ENCODE measurements around the gene FBXL7. TPM values are rescaled to one million over a fixed set of nuclear protein-coding genes. Genes with fewer than 3 reads are reported as not detected.

The FBXL7 gene
- total RNA-seq, 1 experiment from 2014 or later, result not detected

DNA sequence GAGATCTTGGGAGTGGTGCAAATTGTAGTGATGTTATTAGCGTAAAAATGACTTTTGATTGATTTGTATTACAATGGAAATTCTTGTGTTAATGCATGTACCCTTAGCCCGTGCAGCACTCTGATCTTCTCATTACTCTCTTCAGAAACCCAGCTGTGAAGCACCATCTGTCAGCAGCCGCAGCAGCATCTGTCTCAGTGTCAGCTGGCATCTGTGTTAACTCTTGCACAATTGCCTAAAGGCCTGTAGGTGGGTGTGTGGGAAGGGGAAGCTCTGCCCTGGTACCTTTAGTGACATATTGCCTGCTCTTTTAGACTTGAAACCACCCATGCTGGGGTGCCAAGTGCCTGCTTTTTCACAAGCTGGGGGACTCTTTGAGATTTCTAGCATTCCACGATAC is 101.3 kb downstream of the FBXL7 start:
- no peak for DNase-seq (ENCODE audit: unreplicated experiment)
- ChIA-PET POLR2A (no interaction called here), CTCF (no interaction called here)
- TF ChIP-seq, protein P1, sequence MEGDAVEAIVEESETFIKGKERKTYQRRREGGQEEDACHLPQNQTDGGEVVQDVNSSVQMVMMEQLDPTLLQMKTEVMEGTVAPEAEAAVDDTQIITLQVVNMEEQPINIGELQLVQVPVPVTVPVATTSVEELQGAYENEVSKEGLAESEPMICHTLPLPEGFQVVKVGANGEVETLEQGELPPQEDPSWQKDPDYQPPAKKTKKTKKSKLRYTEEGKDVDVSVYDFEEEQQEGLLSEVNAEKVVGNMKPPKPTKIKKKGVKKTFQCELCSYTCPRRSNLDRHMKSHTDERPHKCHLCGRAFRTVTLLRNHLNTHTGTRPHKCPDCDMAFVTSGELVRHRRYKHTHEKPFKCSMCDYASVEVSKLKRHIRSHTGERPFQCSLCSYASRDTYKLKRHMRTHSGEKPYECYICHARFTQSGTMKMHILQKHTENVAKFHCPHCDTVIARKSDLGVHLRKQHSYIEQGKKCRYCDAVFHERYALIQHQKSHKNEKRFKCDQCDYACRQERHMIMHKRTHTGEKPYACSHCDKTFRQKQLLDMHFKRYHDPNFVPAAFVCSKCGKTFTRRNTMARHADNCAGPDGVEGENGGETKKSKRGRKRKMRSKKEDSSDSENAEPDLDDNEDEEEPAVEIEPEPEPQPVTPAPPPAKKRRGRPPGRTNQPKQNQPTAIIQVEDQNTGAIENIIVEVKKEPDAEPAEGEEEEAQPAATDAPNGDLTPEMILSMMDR (IDR thresholded peaks at IDR 0.05; ENCODE audit: unreplicated experiment), result no peak
- Mint-ChIP-seq H3K9me3 (ENCODE audit: unreplicated experiment) (no peaks in the 10 kb centered on the region), H3K4me3 (ENCODE audit: unreplicated experiment) (no peak overlapping the region), H3K27me3 (ENCODE audit: insufficient read depth, unreplicated experiment) (no peaks in the 10 kb centered on the region), H3K27ac (ENCODE audit: low read depth, unreplicated experiment) (no peak overlapping the region), H3K36me3 (ENCODE audit: insufficient read depth, unreplicated experiment) (peaks cover 6% of the 10 kb centered on the region), H3K4me1 (ENCODE audit: insufficient read depth, unreplicated experiment) (no peaks in the 10 kb centered on the region)
- no TSS peak for BruUV-seq (replicated peaks)
- intact Hi-C loops (cut with micrococcal nuclease), result no loop called here

GRCh38 chr5:15601853-15602252 is 101.9 kb downstream of the FBXL7 start:
- peaks cover 6% of the 10 kb centered on the region for H3K36me3 Mint-ChIP-seq (ENCODE audit: insufficient read depth, unreplicated experiment)
- no TSS peak for BruUV-seq (replicated peaks)

DNA sequence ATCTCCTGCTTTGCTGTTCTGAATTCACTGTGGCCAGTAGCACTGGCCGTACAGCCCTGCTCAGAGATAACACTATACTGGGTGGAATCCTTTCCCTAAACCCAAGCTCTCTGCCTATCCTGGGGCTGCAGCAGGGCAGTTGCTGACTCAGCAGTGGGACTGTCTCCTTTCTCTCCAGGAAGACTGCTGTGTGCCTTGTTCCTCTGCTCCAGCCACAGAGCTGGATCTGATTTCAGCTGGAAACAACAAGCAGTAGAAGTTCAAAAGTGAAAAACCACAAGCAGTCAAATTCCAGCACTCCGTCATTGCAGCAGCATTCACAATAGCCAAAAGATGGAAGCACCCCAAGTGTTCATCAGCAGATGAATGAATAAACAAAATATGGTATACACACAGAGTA is 105.0 kb downstream of the FBXL7 start:
- ChIA-PET POLR2A (no interaction called here), CTCF (interaction anchor here (0.6 kb wide), 1 partner anchor 55 kb away, joined by 3 read pairs; no protein-coding TSS in a partner anchor)
- BruUV-seq (replicated peaks), result no TSS peak
- H3K27ac Mint-ChIP-seq (ENCODE audit: low read depth, unreplicated experiment), result no peak overlapping the region
- peaks cover 6% of the 10 kb centered on the region for H3K36me3 Mint-ChIP-seq (ENCODE audit: insufficient read depth, unreplicated experiment)
- no peaks in the 10 kb centered on the region for H3K4me1 Mint-ChIP-seq (ENCODE audit: insufficient read depth, unreplicated experiment)
- DNase-seq (ENCODE audit: unreplicated experiment), result no peak
- H3K27me3 Mint-ChIP-seq (ENCODE audit: insufficient read depth, unreplicated experiment), result no peaks in the 10 kb centered on the region
- H3K9me3 Mint-ChIP-seq (ENCODE audit: unreplicated experiment), result no peaks in the 10 kb centered on the region
- H3K4me3 Mint-ChIP-seq (ENCODE audit: unreplicated experiment), result no peak overlapping the region
- intact Hi-C loops (cut with micrococcal nuclease), result no loop called here
- TF ChIP-seq, protein P1 (IDR thresholded peaks at IDR 0.05; ENCODE audit: unreplicated experiment), result no peak

More at GRCh38 chr5:15601853-15602252, 101.9 kb downstream of the FBXL7 start:
- Mint-ChIP-seq H3K27me3 (ENCODE audit: insufficient read depth, unreplicated experiment) (no peaks in the 10 kb centered on the region), H3K4me1 (ENCODE audit: insufficient read depth, unreplicated experiment) (no peaks in the 10 kb centered on the region), H3K27ac (ENCODE audit: low read depth, unreplicated experiment) (no peak overlapping the region), H3K4me3 (ENCODE audit: unreplicated experiment) (no peak overlapping the region), H3K9me3 (ENCODE audit: unreplicated experiment) (no peaks in the 10 kb centered on the region)
- ChIA-PET POLR2A (no interaction called here), CTCF (no interaction called here)
- TF ChIP-seq, protein P1 (IDR thresholded peaks at IDR 0.05; ENCODE audit: unreplicated experiment), result no peak
- intact Hi-C loops (cut with micrococcal nuclease), result no loop called here
- DNase-seq (ENCODE audit: unreplicated experiment), result no peak

- Mint-ChIP-seq H3K4me1 (ENCODE audit: insufficient read depth, unreplicated experiment) (no peaks in the 10 kb centered on the region), H3K9me3 (ENCODE audit: unreplicated experiment) (no peaks in the 10 kb centered on the region), H3K27me3 (ENCODE audit: insufficient read depth, unreplicated experiment) (no peaks in the 10 kb centered on the region), H3K4me3 (ENCODE audit: unreplicated experiment) (no peak overlapping the region), H3K36me3 (ENCODE audit: insufficient read depth, unreplicated experiment) (peaks cover 6% of the 10 kb centered on the region), H3K27ac (ENCODE audit: low read depth, unreplicated experiment) (no peak overlapping the region)
- no peak for DNase-seq (ENCODE audit: unreplicated experiment)
- CTCF ChIA-PET, result no interaction called here
- intact Hi-C loops (cut with micrococcal nuclease), result no loop called here
- BruUV-seq (replicated peaks), result no TSS peak
- TF ChIP-seq, protein P1 (IDR thresholded peaks at IDR 0.05; ENCODE audit: unreplicated experiment), result no peak
- POLR2A ChIA-PET, result no interaction called here
Observed at GRCh38 chr5:15606197-15606596, 106.2 kb downstream of the FBXL7 start.
